Activated CD8-positive, alpha-beta memory T cell treated with anti-CD3 and anti-CD28 coated beads, Interleukin-2, amount 10 ng/mL, durations not matched to agents 7 days and 5 days (primary cell): ENCODE measurements around the gene VPS8. TPM values are rescaled to one million over a fixed set of nuclear protein-coding genes. Genes with fewer than 3 reads are reported as not detected.

Experiments used
- ATAC-seq: fragments of 150-1000 bp; cut with Tn5 transposase; one replicate; pipeline ENCODE4 v1.10.0; 2021; ENCODE audit warnings: moderate library complexity
- CTCF ChIA-PET: fragments of 350-600 bp; sonication (Branson Sonifier 250); formaldehyde crosslinking; loops from one replicate; lab custom pipeline; 2021; ENCODE audit warnings: antibody characterized with exemption; lab: Charles Lee
- DNase-seq: peaks from one replicate; pipeline ENCODE4 v3.0.0-alpha.2; 2020
- H3K27ac Mint-ChIP-seq: one replicate; pipeline ENCODE4 v1.8.0; 2021; ENCODE audit warnings: mild to moderate bottlenecking, mixed read lengths
- H3K27me3 Mint-ChIP-seq: one replicate; pipeline ENCODE4 v1.8.0; 2021; ENCODE audit warnings: mixed read lengths
- H3K36me3 Mint-ChIP-seq: one replicate; pipeline ENCODE4 v1.8.0; 2021; ENCODE audit warnings: mild to moderate bottlenecking, mixed read lengths
- H3K4me1 Mint-ChIP-seq: one replicate; pipeline ENCODE4 v1.8.0; 2021; ENCODE audit warnings: mixed read lengths
- H3K4me3 Mint-ChIP-seq: one replicate; pipeline ENCODE4 v1.8.0; 2021; ENCODE audit warnings: mild to moderate bottlenecking, moderate library complexity, mixed read lengths
- H3K9me3 Mint-ChIP-seq: one replicate; pipeline ENCODE4 v1.8.0; 2022; ENCODE audit warnings: low read depth, mixed read lengths
- total RNA-seq, 2 experiments: library from RNA; stranded (reverse); gene quantifications; one replicate each; pipeline ENCODE4 v1.2.3, GENCODE V29; 2021

Gene VPS8
- total RNA-seq, 2 experiments from 2014 or later: 43.2 to 71.7 TPM

DNA sequence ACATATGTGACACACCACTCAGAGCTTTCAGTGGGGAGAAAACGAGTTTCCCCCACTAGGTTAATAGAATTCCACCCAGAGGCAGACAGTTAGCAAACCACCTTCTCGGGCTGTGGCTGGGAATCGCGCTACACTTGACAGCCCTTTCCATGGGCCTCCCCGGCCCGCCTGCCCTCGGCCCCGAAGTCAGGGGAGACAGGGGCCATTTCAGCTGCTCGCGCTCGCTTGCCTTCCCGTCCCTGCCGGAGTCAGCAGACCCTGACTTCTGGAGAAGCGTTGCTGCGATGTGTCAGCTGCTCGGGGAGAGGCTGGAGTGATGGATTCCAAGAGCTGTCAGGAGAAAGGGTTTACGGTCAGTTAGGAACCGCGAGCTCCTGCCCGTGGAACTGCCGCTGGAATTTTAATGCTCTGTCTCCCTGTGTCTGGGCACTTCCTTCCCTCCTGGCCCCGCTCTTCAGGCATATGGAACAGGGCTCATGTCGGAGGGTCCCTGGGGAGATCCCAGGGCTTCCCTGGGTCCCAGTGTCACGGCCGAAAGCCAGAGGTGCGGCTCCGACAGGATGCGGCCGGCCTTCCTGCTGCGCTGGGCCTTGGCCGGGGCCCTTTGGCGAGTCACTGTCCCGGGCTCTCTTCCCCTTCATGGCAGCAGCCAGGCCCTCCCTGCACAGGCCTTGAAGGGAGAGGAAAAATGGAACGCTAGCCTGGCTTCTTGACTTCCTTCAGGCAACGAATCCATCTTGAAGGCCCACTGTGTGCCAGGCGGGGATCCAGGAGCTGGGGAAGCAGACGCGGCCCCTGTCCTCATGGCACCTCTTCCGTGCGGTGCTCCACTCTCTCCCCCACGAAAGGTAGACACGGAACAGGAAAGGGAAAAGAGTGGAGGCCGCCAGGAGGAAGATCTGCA is 38.4 kb upstream of the VPS8 start:
- Mint-ChIP-seq H3K9me3 (no peaks in the 10 kb centered on the region), H3K4me3 (no peak overlapping the region), H3K36me3 (no peaks in the 10 kb centered on the region), H3K27me3 (peaks cover 12% of the 10 kb centered on the region), H3K4me1 (peaks cover 1% of the 10 kb centered on the region), H3K27ac (no peak overlapping the region)
- ATAC-seq: no peak
- DNase-seq: no peak
- CTCF ChIA-PET: interaction anchor here (1.2 kb wide), 1 partner anchor 47 kb away, joined by 4 read pairs; no protein-coding TSS in a partner anchor

DNA sequence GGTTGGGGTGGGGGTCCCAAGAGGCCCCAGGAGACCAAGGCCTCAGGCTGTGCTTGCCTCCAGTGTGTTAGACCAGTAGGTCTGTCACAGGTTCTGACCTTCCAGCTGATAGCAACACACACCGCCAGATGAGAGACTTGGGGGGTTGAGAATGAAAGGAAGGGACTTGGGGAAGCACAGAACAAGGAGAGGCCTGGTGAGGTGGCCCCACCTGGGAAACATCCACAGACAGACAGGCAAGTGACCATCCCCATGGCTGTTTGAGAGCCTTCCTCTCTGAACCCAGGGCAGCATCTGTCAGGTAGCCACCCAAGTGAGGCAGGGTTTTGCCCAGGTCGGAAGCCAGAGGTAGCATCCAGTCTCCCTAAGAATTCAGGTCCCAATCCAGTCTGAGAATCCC is 35.0 kb upstream of the VPS8 start:
- Mint-ChIP-seq H3K36me3 (no peaks in the 10 kb centered on the region), H3K4me1 (peaks cover 1% of the 10 kb centered on the region), H3K4me3 (no peak overlapping the region), H3K27me3 (peaks cover 21% of the 10 kb centered on the region), H3K27ac (no peak overlapping the region), H3K9me3 (no peaks in the 10 kb centered on the region)
- no peak for ATAC-seq
- no peak for DNase-seq
- CTCF ChIA-PET: interaction anchor here (1.1 to 2.9 kb wide), 9 partner anchors 8 to 226 kb away, joined by 3 to 23 read pairs (median 4); no protein-coding TSS in a partner anchor

DNA sequence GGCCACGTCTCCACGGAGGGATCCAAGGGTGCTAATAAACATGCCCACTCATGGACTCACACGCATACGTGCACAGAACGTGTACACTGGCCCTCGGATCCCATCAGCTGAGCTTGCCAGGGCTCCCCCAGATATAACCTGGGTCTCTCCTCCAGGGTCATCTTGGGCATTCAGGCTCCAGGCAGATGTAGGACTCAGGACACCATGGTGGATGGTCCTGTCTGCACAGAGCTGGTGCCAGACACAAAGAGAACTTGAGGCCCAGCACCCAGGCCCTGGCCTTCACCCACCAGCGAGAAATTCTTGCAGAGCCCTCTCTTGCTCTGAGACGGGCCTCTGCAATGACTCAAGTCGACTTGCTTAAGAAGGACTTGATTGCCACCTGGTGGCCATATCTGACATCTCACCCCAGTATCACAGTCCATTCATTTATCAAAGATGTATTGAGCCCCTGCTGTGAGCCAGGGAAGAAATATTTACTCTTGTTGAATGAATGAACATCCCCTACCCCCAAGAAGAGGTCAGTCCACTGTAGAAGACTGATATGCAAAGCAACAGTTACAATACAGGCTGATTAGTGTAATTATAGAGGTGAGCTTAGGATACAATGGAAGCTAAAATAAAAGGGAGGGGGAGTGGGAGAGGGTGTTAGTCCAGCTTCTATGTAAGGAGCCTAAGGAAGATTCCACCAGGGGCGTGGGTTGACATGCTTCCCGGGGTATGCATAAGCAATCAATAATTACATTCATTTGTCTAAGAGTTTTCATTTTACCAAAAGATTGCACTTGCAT is 34.2 kb upstream of the VPS8 start:
- H3K4me1 Mint-ChIP-seq: peaks cover 1% of the 10 kb centered on the region
- DNase-seq (peak; percentile 92), ATAC-seq (peak; percentile 93)
- no peak overlapping the region for H3K27ac Mint-ChIP-seq
- no peak overlapping the region for H3K4me3 Mint-ChIP-seq
- CTCF ChIA-PET: interaction anchor here (0.9 to 2.9 kb wide), 18 partner anchors 9 to 237 kb away, joined by 3 to 23 read pairs (median 4); partner anchors contain the start of gene VPS8
- H3K36me3 Mint-ChIP-seq: no peaks in the 10 kb centered on the region
- no peaks in the 10 kb centered on the region for H3K9me3 Mint-ChIP-seq
- H3K27me3 Mint-ChIP-seq: peaks cover 21% of the 10 kb centered on the region

DNA sequence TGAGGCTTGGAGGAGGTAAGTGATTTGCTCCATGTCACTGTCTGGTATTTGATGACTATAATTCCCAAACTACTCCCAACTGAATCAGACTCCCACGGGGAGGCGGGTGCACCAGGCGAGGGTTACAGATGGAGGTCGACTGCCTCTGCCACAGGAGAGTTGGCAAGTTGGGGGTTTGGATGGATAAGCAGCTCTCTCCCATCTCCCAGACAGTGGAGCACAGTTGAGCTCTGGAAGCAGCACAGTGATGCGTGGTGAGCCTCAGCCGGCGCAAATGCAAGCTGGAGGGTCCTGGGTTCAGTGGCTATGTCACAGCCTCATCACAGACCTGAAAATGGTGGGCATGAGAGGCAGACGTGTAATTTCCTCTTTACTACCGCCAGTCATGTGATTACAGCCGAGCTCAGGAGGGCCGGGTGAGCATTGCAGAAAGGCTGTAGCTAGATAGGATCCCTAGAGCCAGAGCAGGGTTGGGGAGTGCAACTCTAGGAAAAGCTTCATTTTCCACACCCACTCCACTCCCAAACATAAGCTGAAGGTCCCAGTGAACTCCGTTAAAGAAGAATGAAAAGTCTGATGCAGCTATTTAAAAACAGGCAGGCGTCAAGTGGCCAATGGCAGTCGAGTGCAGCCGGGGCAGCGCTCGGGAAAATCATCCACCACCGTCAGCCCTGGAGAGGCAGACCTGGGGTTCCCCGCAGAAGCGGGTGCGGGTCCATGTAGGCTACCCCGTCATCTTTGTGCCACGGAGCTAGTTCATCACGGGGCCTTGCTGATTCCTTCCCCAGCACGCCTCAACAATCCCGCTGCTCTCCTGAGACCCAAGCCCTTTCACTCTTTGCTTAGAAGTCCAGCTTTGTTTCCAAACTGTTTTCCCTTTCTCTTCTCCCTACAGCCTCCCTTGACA is 33.3 kb upstream of the VPS8 start:
- Mint-ChIP-seq H3K4me3 (no peak overlapping the region), H3K27me3 (peaks cover 21% of the 10 kb centered on the region), H3K36me3 (no peaks in the 10 kb centered on the region), H3K4me1 (peaks cover 1% of the 10 kb centered on the region), H3K9me3 (no peaks in the 10 kb centered on the region), H3K27ac (no peak overlapping the region)
- CTCF ChIA-PET: interaction anchor here (0.9 to 2.9 kb wide), 16 partner anchors 8 to 407 kb away, joined by 3 to 23 read pairs (median 4); partner anchors contain the start of gene VPS8
- DNase-seq (no peak), ATAC-seq (no peak)

DNA sequence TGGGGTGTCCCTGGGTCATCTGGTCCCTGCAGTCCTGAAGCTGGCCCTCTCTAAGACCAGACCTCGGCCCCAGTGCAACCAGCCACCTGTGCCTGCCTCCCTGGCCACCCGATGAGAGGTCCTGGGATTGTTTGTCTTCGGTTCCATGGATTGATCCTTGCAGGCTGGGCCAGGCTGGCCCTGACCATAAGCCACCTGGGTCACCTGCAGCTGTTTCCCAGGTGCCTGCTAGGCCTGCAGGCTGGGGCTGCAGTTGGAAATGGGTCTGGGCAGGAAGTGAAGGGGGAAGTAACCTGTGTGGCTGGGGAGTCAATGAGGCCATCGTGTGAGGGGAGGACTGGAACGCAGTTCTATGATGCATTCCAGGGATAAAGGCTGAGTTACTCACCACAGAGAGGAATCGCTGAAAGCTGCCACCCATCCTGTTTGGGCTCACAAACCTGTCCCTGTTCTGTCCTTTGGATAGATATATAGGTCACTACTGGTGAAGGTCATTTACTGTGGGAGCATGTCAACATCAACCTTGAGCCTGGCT is 30.9 kb upstream of the VPS8 start:
- Mint-ChIP-seq H3K36me3 (no peaks in the 10 kb centered on the region), H3K27me3 (peaks cover 27% of the 10 kb centered on the region), H3K9me3 (no peaks in the 10 kb centered on the region), H3K27ac (no peak overlapping the region), H3K4me1 (peaks cover 18% of the 10 kb centered on the region), H3K4me3 (no peak overlapping the region)
- DNase-seq: no peak
- CTCF ChIA-PET: no interaction called here
- ATAC-seq: no peak

DNA sequence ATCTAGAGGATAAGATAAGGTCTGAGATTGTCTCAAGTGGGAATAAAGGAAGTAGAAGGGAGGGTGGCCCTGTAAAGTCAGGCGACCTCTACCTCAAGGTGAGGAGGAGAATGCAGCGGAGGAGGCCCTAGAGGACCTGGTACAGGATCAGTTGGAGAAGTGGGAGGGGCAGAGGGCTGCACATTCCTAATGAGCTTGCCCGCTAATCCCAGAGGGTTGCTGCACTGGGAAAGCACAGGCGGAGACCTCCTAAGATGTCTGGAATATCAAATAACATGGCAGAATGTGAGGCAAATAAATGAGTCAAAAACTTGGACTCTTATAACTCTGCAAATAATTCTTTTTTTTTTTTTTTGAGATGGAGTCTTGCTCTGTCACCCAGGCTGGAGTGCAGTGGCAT is 30.2 kb upstream of the VPS8 start:
- Mint-ChIP-seq H3K27ac (no peak overlapping the region), H3K9me3 (no peaks in the 10 kb centered on the region), H3K36me3 (no peaks in the 10 kb centered on the region), H3K4me3 (no peak overlapping the region), H3K27me3 (peaks cover 25% of the 10 kb centered on the region), H3K4me1 (peaks cover 25% of the 10 kb centered on the region)
- CTCF ChIA-PET: no interaction called here
- no peak for DNase-seq
- no peak for ATAC-seq

DNA sequence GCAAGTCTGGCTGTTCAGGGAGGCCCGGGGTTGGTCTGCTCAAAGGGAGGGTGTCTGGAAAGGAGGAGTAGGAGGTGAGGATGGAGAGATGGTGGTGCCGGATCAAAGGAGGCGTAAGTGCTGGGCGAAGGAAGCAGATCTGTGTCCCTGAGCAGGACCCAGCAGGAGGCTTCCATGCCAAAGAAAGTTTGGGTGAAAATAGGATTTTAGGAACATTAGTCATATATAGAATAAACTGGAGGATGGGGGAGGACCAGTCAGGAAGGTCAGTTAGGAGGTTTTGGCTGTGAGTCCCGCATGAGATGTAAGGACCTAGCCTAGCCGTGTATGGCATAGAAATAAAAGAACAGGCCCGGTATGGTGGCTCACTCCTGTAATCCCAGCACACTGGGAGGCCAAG is 28.6 kb upstream of the VPS8 start:
- CTCF ChIA-PET: no interaction called here
- peaks cover 28% of the 10 kb centered on the region for H3K4me1 Mint-ChIP-seq
- H3K4me3 Mint-ChIP-seq: no peak overlapping the region
- H3K27ac Mint-ChIP-seq: no peak overlapping the region
- ATAC-seq (no peak), DNase-seq (no peak)
- no peaks in the 10 kb centered on the region for H3K9me3 Mint-ChIP-seq
- H3K36me3 Mint-ChIP-seq: no peaks in the 10 kb centered on the region
- peaks cover 20% of the 10 kb centered on the region for H3K27me3 Mint-ChIP-seq

DNA sequence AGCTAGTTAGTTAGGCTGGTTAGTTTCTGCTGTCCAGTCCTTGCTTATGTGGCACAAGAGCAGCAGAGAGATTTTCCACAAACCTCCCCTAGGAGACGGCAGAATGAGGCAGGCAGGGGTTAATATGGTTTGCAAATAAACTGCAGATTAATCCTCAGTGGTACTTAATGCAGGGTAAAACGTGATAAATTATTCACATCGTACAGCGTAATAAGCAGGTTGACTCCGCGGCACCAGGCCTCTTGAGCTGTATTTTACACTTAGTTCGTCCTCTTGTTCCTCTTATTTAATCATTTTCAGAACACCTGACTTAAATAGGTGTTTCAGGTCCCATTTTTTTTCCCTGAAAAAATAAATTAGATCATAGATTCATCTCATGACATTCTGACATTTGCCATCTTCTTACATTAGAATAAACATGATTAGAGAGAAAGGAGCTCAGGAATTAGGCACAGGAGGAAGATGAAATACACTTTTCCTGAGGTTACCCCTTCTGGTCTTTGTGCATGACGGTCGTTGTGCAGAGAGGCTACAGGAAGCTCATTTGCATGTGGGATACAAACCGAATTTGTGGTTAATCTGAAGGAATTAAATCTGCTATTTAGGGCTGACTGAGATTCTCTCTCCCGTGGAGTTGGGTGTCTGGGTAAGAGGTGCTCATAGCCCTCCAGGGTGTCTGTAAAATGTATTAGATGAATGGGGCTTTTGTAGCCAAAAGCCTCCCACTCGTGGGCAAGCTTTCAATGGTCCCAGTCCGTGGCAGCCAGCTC is 27.1 kb upstream of the VPS8 start:
- H3K4me3 Mint-ChIP-seq: no peak overlapping the region
- H3K9me3 Mint-ChIP-seq: no peaks in the 10 kb centered on the region
- no peak for DNase-seq
- H3K27me3 Mint-ChIP-seq: peaks cover 17% of the 10 kb centered on the region
- ATAC-seq: no peak
- CTCF ChIA-PET: interaction anchor here (1.0 to 3.4 kb wide), 3 partner anchors 8 to 244 kb away, joined by 3 to 27 read pairs (median 4); no protein-coding TSS in a partner anchor
- H3K36me3 Mint-ChIP-seq: no peaks in the 10 kb centered on the region
- no peak overlapping the region for H3K27ac Mint-ChIP-seq
- peaks cover 28% of the 10 kb centered on the region for H3K4me1 Mint-ChIP-seq

DNA sequence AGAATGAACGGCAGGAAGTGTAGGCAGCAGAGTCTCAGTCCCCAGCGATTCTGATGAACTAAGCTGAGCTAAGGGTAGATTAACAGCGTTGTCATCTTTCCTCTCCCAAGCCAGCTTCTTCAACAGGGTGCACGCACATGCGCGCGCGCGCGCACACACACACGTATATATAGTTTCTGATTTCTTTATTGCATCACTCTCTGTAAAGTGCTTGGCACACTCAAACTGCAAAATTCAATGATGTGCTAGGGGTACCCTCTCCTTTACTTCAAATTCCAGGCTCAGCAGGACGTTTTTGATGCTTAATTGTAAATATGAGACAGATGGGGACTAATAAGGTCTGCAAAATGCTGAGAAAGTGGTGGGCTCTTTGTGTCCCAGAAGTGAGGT is 26.1 kb upstream of the VPS8 start:
- no peak for DNase-seq
- no peaks in the 10 kb centered on the region for H3K36me3 Mint-ChIP-seq
- no peak for ATAC-seq
- no peaks in the 10 kb centered on the region for H3K9me3 Mint-ChIP-seq
- H3K27ac Mint-ChIP-seq: no peak overlapping the region
- H3K4me3 Mint-ChIP-seq: no peak overlapping the region
- CTCF ChIA-PET: interaction anchor here (0.8 to 3.4 kb wide), 3 partner anchors 8 to 62 kb away, joined by 3 to 27 read pairs (median 6); no protein-coding TSS in a partner anchor
- H3K4me1 Mint-ChIP-seq: peaks cover 28% of the 10 kb centered on the region
- H3K27me3 Mint-ChIP-seq: peaks cover 9% of the 10 kb centered on the region

DNA sequence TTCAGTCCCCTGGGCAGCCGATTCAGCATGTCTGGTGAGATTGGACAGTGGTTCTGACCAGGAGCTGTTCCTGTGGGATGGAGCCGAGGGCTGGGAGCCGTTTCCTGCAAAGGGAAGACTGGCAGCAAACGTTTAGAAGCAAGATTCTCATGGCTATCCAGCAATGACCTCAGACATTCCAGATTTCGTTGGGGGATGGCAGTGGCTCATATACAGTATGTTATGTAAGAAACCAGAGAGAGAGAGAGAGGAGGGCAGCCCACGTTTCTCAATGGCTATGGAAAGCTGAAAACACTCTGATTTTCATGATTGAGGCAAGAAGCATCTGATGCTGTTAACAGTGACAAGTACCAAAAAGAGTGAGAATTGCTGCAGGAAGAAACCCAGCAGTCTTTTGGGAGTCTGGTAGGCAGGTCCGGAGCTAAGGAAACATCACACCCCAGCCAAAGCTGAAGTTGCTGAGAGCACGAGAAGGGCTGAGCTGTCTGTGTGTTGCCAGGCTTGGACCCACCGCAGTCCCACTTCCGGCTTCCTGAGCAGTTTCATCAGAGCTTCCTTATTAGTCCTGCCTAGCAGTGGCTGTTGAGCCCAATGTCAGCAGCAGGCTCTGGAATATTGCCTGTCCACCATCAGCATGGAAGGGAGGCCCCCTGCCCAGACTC is 25.6 kb upstream of the VPS8 start:
- no peaks in the 10 kb centered on the region for H3K36me3 Mint-ChIP-seq
- DNase-seq (peak; percentile 72), ATAC-seq (peak; percentile 93)
- no peak overlapping the region for H3K4me3 Mint-ChIP-seq
- CTCF ChIA-PET: interaction anchor here (0.8 to 3.4 kb wide), 4 partner anchors 9 to 63 kb away, joined by 3 to 27 read pairs (median 4); no protein-coding TSS in a partner anchor
- peaks cover 14% of the 10 kb centered on the region for H3K27me3 Mint-ChIP-seq
- H3K27ac Mint-ChIP-seq: no peak overlapping the region
- H3K9me3 Mint-ChIP-seq: no peaks in the 10 kb centered on the region
- H3K4me1 Mint-ChIP-seq: peaks cover 28% of the 10 kb centered on the region

DNA sequence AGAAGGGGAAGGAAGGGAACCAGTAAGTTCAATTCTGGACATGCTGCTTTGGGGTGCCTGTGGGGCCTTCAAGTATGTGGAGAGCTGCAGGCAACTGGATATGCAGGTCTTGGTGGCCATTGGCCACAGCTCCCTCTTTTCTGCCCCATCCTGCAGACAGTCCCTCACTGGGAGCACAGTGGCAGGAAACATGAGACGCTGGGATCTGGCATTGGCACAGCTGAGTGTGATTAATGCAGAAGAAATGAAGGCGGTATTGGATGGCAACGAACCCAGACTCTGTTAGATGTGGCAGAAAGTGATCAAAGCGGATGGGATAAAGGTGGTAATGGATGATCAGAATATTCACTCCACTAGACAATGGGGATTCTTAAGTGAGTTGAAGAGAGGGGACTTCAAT is 23.2 kb upstream of the VPS8 start:
- no peaks in the 10 kb centered on the region for H3K9me3 Mint-ChIP-seq
- H3K4me3 Mint-ChIP-seq: no peak overlapping the region
- H3K4me1 Mint-ChIP-seq: peaks cover 29% of the 10 kb centered on the region
- DNase-seq (no peak), ATAC-seq (no peak)
- no peak overlapping the region for H3K27ac Mint-ChIP-seq
- CTCF ChIA-PET: interaction anchor here (1.2 to 1.7 kb wide), 3 partner anchors 11 to 245 kb away, joined by 3 to 5 read pairs (median 4); no protein-coding TSS in a partner anchor
- peaks cover 27% of the 10 kb centered on the region for H3K27me3 Mint-ChIP-seq
- no peaks in the 10 kb centered on the region for H3K36me3 Mint-ChIP-seq
